ENCODE data around the gene OSBPL7. TPM values are rescaled to one million over a fixed set of nuclear protein-coding genes. Genes with fewer than 3 reads are reported as not detected.

Gene OSBPL7
- total and polyA plus RNA-seq, 2 of the 8 experiments (the other 6 are each of a cell fraction or from before 2014, with no cell fraction given) = 7.2 to 8.9 TPM

- no peak overlapping the region for H3K23ac ChIP-seq (ENCODE audit: insufficient read length)
- H3K79me1 ChIP-seq (ENCODE audit: low read depth, low read length) = no peaks in the 10 kb centered on the region
- no peaks in the 10 kb centered on the region for H3K9me3 ChIP-seq (ENCODE audit: insufficient read depth in 2 of 2, low read depth in 1 of 2, low read length in 1 of 2)
- 71% methylated on average over 2 of the region's 2 CpGs; no CpG with 5 or more reads in 1 of the 2 experiments for WGBS, 2 experiments (ENCODE audit: extremely low coverage in 1 of 2, insufficient coverage in 1 of 2, insufficient read length in 1 of 2, insufficient replicate concordance in 2 of 2, low coverage in 1 of 2, low lambda C conversion rate in 2 of 2, missing lambda C conversion rate in 1 of 2)
- no peak for FAIRE-seq
- H3K79me2 ChIP-seq (ENCODE audit: control insufficient read depth in 1 of 2, insufficient read depth in 2 of 2, low read length in 2 of 2) = no peaks in the 10 kb centered on the region
- no peak overlapping the region for H4K5ac ChIP-seq (ENCODE audit: insufficient read length, low read depth, low read length)
- H3K36me3 ChIP-seq (ENCODE audit: control insufficient read depth in 2 of 4, insufficient read depth in 4 of 4, low read length in 3 of 4) = no peaks in the 10 kb centered on the region
- no peaks in the 10 kb centered on the region for H4K20me1 ChIP-seq (replicated peaks in 1 of 2; ENCODE audit: control insufficient read depth in 1 of 2, insufficient read depth in 2 of 2, low read length in 2 of 2)
- no peak overlapping the region for H2AK5ac ChIP-seq (ENCODE audit: low read depth, low read length)
- H2BK12ac ChIP-seq (ENCODE audit: low read depth, low read length) = no peak overlapping the region
- H3K23me2 ChIP-seq (ENCODE audit: low read depth, low read length) = no peaks in the 10 kb centered on the region
- no peak overlapping the region for H3K9ac ChIP-seq (replicated peaks in 1 of 4; ENCODE audit: extremely low read depth in 1 of 4, low read depth in 3 of 4, low read length in 3 of 4)
- POLR2A ChIA-PET (ENCODE audit: partially characterized antibody) = interaction anchor here (0.8 to 1.1 kb wide), 2 partner anchors 8 to 113 kb away, joined by 3 to 5 read pairs; no protein-coding TSS in a partner anchor
- no peak overlapping the region for H3K27ac ChIP-seq (ENCODE audit: low read depth, low read length)
- no peak overlapping the region for H4K91ac ChIP-seq (replicated peaks; ENCODE audit: insufficient read length, low read length)
- H2BK20ac ChIP-seq (ENCODE audit: low read length) = no peak overlapping the region
- H3K4me1 ChIP-seq (replicated peaks in 1 of 4; ENCODE audit: control insufficient read depth in 3 of 4, insufficient read depth in 4 of 4, low read length in 3 of 4) = no peaks in the 10 kb centered on the region
- no peak overlapping the region for H4K8ac ChIP-seq (ENCODE audit: extremely low read depth, insufficient read depth, low read length)
- H3K4me2 ChIP-seq (ENCODE audit: insufficient read depth in 1 of 2, low read depth in 2 of 2, low read length in 2 of 2) = no peak overlapping the region
- H2AFZ ChIP-seq (ENCODE audit: low read length) = no peak overlapping the region
- no peak overlapping the region for H3K4me3 ChIP-seq (ENCODE audit: extremely low read depth in 1 of 4, insufficient read depth in 2 of 4, low read depth in 3 of 4, low read length in 4 of 4)
- no peak overlapping the region for H2BK5ac ChIP-seq (ENCODE audit: low read depth, low read length)
- no peak for DNase-seq (ENCODE audit: low read depth in 1 of 2, low spot score in 2 of 2)
- no peak overlapping the region for H3K56ac ChIP-seq (replicated peaks; ENCODE audit: insufficient read length, low read depth, low read length)
- H3K4ac ChIP-seq (replicated peaks; ENCODE audit: insufficient read length, low read depth, low read length) = no peak overlapping the region
- H3K18ac ChIP-seq (ENCODE audit: extremely low read depth, low read length) = no peak overlapping the region
- no peak overlapping the region for H3K14ac ChIP-seq (ENCODE audit: insufficient read length)
- CTCF ChIA-PET (ENCODE audit: partially characterized antibody) = interaction anchor here (0.7 to 1.4 kb wide), 2 partner anchors 12 to 63 kb away, joined by 3 to 7 read pairs; no protein-coding TSS in a partner anchor
- H3K27me3 ChIP-seq (replicated peaks in 1 of 4; ENCODE audit: control insufficient read depth in 3 of 4, extremely low read depth in 1 of 4, insufficient read depth in 3 of 4, low read length in 3 of 4) = no peaks in the 10 kb centered on the region; a peak in 2 of 7 replicates
- no peak overlapping the region for H2BK120ac ChIP-seq (replicated peaks; ENCODE audit: low read depth, low read length)
- H2BK15ac ChIP-seq (ENCODE audit: low read length) = no peak overlapping the region
- no peak for TF ChIP-seq JUND (IDR thresholded peaks at IDR 0.05; ENCODE audit: low read length)
- TF ChIP-seq, protein P1, sequence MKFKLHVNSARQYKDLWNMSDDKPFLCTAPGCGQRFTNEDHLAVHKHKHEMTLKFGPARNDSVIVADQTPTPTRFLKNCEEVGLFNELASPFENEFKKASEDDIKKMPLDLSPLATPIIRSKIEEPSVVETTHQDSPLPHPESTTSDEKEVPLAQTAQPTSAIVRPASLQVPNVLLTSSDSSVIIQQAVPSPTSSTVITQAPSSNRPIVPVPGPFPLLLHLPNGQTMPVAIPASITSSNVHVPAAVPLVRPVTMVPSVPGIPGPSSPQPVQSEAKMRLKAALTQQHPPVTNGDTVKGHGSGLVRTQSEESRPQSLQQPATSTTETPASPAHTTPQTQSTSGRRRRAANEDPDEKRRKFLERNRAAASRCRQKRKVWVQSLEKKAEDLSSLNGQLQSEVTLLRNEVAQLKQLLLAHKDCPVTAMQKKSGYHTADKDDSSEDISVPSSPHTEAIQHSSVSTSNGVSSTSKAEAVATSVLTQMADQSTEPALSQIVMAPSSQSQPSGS (IDR thresholded peaks at IDR 0.05; ENCODE audit: low read length) = no peak
- TF ChIP-seq MAFK (IDR thresholded peaks at IDR 0.05; ENCODE audit: low read depth, low read length) = no peak
- no peak for TF ChIP-seq RFX5 (IDR thresholded peaks at IDR 0.05; ENCODE audit: borderline replicate concordance, low read depth, low read length)
- no peak for TF ChIP-seq KDM5A (IDR thresholded peaks at IDR 0.05; ENCODE audit: low read length)
- no peak for TF ChIP-seq E2F6 (IDR thresholded peaks at IDR 0.05)
- TF ChIP-seq YY1 (IDR thresholded peaks at IDR 0.05; ENCODE audit: low read depth, low read length) = no peak
- no peak for TF ChIP-seq EGR1 (IDR thresholded peaks at IDR 0.05; ENCODE audit: borderline replicate concordance, low read depth, low read length)
- no peak for TF ChIP-seq POLR2AphosphoS5 (IDR thresholded peaks at IDR 0.05; ENCODE audit: low read depth, low read length)
- TF ChIP-seq, protein P2, sequence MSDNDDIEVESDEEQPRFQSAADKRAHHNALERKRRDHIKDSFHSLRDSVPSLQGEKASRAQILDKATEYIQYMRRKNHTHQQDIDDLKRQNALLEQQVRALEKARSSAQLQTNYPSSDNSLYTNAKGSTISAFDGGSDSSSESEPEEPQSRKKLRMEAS (IDR thresholded peaks at IDR 0.05) = no peak
- no peak for TF ChIP-seq TCF12 (IDR thresholded peaks at IDR 0.05; ENCODE audit: low read depth, low read length)
- no peak for TF ChIP-seq ZNF274 (IDR thresholded peaks at IDR 0.05; ENCODE audit: borderline replicate concordance, extremely low read depth, low read length)
- no peak for TF ChIP-seq SRF (IDR thresholded peaks at IDR 0.05; ENCODE audit: low read depth, low read length)
These were observed 23.8 kb downstream of the OSBPL7 start for GRCh38 chr17:47797797-47798196.
